GM12892 (cell line): ENCODE measurements around the gene ASPSCR1.
"Not testable (repeated sequence)": the region's sequence is repeated elsewhere in the genome, so short reads cannot be mapped to it uniquely, and the experiment has no call there.

Source experiments
- DNase-seq: peaks from one replicate; pipeline ENCODE4 v3.0.0; 2011; ENCODE audit not compliant: insufficient read length
- FAIRE-seq: peaks from 2 replicates; lab custom pipeline; 2011; peaks lifted over from hg19 to GRCh38; lab: Jason Lieb, UNC
- POLR2A ChIP-seq: IDR thresholded peaks from 2 replicates; pipeline ENCODE4 v1.6.1; 2011; ENCODE audit warnings: low read depth, low read length, control low read depth
- POLR2AphosphoS5 ChIP-seq: IDR thresholded peaks from 2 replicates; pipeline ENCODE4 v1.6.1; 2011; ENCODE audit warnings: low read depth, low read length, control low read depth
- TAF1 ChIP-seq: IDR thresholded peaks from 2 replicates; pipeline ENCODE4 v1.6.1; 2011; ENCODE audit warnings: low read depth, mild to moderate bottlenecking, control low read depth, low read length, borderline replicate concordance

ASPSCR1 gene

DNA sequence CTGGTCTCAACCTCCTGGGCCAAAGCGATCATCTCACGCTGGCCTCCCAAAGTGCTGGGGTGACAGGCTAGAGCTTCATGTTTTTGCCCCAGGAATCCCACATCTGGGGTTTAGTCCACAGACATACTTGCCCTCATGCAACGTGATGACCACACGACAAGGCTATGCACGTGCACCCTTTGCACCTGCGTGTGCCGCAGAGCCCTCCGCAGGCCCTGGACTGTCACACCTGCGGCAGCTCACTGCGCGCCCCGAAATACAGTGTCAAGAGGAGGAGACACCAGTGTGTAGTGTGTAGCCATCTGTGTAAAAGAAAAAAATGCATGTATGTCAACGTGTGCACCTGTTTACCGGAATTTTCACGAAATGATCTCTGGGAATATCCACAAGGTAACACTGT lies 26.9 kb upstream of the ASPSCR1 start:
- TF ChIP-seq POLR2A (no peak), TAF1 (no peak), POLR2AphosphoS5 (no peak)
- FAIRE-seq (no peak), DNase-seq (no peak)

GRCh38 chr17:81951785-81952684 lies 25.4 kb upstream of the ASPSCR1 start:
- no peak for DNase-seq
- no peak for TF ChIP-seq TAF1

GRCh38 chr17:81952792-81953228 lies 24.6 kb upstream of the ASPSCR1 start:
- TF ChIP-seq TAF1 (no peak), POLR2AphosphoS5 (no peak), POLR2A (no peak)
- no peak for DNase-seq
- FAIRE-seq, result no peak

More at GRCh38 chr17:81951785-81952684, 25.4 kb upstream of the ASPSCR1 start:
- no peak for FAIRE-seq

- not testable (repeated sequence) for FAIRE-seq, DNase-seq
Observed at GRCh38 chr17:81953443-81953842, 24.0 kb upstream of the ASPSCR1 start.

DNA sequence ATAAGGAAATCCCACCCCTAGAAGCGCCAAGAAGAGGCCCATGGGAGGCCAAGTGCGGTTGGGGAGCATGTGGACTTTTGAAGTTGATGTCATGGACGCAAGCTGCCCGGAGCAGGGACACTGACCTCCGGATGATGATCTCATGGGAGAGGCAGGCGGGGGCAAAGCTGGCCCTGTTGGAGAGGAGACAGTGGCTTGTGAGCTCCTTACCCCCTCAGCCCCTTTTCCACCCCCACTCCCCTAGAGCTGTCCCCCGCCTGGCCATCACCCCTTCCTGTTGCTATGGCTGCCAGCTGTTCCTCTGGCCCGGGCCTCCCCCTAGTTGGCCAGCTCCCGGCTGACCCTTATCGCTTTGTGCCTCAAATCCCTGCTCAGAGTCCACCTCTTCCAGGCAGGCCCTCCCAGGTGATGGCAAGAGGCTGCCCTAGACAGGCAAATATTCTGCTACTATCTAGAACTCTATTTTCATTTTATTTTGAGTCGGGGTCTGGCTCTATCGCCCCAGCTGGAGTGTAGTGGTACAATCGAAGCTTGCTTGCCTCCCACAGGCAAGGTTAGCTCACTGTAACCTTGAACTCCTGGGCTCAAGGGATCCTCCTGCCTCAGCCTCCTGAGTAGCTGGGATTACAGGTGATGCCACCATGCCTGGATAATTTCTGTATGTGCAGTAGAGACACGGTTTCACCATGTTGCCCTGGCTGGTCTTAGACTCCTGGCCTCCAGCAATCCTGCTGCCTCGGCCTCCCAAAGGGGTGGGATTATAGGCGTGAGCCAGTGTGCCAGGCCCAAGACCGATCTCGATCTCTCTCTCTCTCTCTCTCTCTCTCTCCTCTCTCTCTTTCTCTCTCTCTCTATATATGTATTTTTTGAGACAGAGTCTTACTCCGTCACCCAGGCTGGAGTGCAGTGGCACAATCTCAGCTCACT lies 23.0 kb upstream of the ASPSCR1 start:
- FAIRE-seq, result no peak
- TF ChIP-seq POLR2A, result no peak
- no peak for DNase-seq

DNA sequence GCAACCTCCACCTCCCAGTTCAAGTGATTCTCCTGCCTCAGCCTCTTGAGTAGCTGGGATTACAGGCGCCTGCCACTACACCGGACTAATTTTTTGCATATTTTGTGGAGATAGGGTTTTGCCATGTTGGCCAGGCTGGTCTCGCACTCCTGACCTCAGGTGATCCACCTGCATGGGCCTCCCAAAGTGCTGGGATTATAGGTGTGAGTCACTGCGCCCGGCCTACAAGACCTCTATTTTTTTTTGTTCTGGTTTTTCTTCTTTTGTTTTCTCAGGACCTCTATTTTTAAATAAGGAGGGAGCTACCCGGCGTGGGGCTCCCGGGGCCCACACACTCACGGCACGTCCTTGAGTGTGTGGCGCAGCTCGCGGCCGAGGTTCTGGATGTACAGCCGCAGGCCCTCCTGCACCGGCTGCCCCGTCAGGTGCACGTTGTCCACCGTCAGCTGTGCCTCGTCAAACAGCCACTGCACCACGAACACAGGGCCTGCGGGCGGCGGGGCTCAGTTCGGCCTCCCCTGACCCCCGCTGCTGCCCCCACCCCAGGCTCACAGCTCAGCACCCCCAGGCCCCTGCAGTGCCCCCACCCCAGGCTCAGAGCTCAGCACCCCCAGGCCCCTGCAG lies 22.3 kb upstream of the ASPSCR1 start:
- DNase-seq, result no peak
- no peak for TF ChIP-seq POLR2A
- no peak for TF ChIP-seq TAF1
- TF ChIP-seq POLR2AphosphoS5, result no peak
- no peak for FAIRE-seq

DNA sequence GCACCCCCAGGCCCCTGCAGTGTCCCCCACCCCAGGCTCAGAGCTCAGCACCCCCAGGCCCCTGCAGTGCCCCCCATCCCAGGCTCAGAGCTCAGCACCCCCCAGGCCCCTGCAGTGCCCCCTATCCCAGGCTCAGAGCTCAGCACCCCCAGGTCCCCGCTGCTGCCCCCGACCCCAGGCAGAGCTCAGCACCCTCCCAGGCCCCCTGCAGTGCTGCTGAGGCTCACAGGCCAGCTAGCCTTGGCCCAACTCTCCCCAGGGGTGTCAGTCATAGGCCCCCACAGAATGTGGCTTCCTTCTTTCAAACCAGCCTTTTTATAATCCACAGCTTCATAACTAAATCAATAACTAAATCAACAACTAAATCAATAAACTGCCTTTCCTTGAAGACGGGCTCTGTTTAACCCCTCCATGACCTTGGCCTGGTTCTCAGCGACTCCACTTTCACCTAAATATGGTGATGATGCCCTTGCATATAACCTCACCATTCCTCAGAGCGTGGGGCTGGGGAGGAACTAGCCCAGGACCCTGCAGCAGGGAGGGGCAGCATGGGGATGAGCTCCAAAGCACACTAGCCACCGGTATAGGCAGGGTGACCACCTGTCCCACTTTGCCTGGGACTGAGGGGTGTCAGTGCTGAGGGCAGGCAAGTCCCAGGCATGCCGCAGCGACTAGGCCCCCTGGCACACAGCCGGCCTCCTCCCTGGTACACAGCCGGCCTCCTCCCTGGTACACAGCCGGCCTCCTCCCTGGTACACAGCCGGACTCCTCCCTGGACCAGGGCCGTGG lies 21.5 kb upstream of the ASPSCR1 start:
- TF ChIP-seq POLR2A, result no peak
- no peak for TF ChIP-seq POLR2AphosphoS5
- TF ChIP-seq TAF1, result no peak
- DNase-seq, result no peak
- no peak for FAIRE-seq

DNA sequence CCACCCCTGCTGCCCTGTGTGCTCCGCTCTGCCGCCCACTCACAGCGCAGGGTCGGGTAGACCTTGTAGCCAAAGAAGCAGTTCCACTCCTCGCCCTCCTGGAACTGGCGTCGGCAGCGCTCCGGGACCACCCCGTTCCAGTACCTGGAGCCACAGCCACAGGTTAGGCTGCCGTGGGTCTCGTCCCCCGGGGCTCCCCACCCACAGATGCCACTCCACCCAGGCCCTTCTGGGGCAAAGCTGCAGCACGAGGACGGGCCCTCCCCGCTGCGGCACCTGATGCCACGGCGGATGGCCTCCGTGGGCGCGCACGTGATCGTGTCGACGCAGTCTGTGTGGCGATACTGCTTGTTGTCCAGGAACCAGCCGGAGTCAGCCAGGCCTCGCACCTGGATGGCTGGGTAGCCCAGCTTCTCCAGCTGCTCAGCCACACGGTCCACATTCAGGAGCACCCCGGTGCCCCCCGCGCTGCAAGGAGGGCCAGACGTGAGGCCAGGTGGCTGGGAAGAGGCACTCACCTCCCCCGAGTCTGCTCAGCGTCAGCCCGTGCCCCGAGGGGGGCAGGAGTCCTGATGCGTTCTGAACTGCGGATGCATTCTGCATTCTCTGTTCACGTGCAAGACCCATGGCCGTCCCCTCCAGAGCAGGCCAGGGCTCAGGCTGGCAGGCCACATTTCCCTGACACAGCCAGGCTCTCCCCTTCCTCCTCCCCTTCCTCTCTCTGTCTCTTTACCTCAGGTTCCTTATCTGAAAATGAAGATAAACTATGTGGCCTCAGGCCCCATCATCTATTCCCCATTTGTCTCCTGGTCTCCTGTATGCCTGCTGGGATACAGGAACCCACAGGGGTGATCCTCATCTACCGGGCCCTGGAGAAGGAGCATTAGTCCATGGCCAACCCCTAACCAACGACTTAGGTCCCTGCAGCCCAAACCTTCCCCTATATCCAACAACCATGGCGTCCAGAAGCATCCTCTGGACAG lies 20.5 kb upstream of the ASPSCR1 start:
- FAIRE-seq, result no peak
- TF ChIP-seq TAF1 (no peak), POLR2A (no peak), POLR2AphosphoS5 (no peak)
- DNase-seq, result no peak

DNA sequence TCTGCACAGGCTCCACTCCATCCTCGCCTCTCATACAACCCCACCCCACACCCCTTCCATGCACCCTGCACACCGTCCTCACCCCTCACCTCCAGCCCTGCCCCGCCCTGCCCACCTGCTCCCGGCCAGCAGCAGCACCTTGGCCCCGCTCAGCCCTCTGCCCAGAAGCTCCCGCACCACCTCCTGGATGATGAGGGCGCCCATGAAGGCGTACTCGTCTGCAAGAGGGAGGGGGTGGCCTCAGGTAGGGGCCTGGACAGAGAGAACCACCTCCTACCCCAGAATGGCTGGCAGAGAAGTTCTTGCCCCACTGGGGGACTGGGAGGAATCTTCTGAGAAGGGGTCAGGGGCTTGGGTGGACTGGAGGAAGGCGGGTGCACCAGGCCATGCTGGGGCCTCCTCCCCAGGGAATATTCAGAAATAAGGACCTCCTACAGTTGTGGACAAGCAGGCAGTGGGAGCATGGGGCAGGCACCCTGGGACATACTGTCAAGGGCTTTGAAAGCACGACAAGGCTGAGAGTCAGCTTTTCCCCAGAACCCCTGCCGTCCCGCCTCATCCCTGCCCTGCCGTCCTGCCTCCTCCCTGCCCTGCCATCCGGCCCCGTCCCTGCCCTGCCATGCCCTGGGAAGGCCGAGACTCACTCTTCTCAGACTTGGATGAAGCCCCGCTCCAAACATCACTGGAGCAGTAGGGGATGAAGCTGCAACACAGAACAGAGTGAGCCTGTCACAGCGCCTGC lies 19.6 kb upstream of the ASPSCR1 start:
- DNase-seq (no peak), FAIRE-seq (no peak)
- no peak for TF ChIP-seq TAF1
- TF ChIP-seq POLR2A, result no peak
- no peak for TF ChIP-seq POLR2AphosphoS5
